BLaER1 treated with 17β-estradiol and CSF1 and Interleukin-3, amounts not matched to agents 10 nM and 100 nM (cell line): Measurements from ENCODE around the gene MCF2L.

Experiments used
- H3K27ac ChIP-seq, 11 experiments: shearing (Covaris generic); formaldehyde crosslinking; 2 replicates each; pipeline ENCODE4 v1.8.1; 2022
- H3K27me3 ChIP-seq, 11 experiments: shearing (Covaris generic); formaldehyde crosslinking; 2 replicates each; pipeline ENCODE4 v1.8.1; 2022
- H3K36me3 ChIP-seq, 11 experiments: shearing (Covaris generic); formaldehyde crosslinking; 2 replicates each; pipeline ENCODE4 v1.8.1; 2022
- H3K4me1 ChIP-seq, 10 experiments: shearing (Covaris generic); formaldehyde crosslinking; 2 replicates each; pipeline ENCODE4 v1.8.1; 2022
- H3K4me2 ChIP-seq, 11 experiments: shearing (Covaris generic); formaldehyde crosslinking; 2 replicates each; pipeline ENCODE4 v1.8.1; 2022
- H3K4me3 ChIP-seq, 10 experiments: shearing (Covaris generic); formaldehyde crosslinking; 2 replicates each; pipeline ENCODE4 v1.8.1; 2022
- H3K9ac ChIP-seq, 11 experiments: shearing (Covaris generic); formaldehyde crosslinking; 2 replicates each; pipeline ENCODE4 v1.8.1; 2022
- H3K9me3 ChIP-seq, 11 experiments: shearing (Covaris generic); formaldehyde crosslinking; replicated peaks in 1 of 11; 2 replicates each; pipeline ENCODE4 v1.8.1; 2022
- H4K20me1 ChIP-seq, 11 experiments: shearing (Covaris generic); formaldehyde crosslinking; 2 replicates each; pipeline ENCODE4 v1.8.1; 2022
- Cebpa-rat ChIP-seq, 11 experiments: shearing (Covaris generic); IDR thresholded peaks; 2 replicates each; pipeline ENCODE4 v1.8.1; 2022

The MCF2L gene

DNA sequence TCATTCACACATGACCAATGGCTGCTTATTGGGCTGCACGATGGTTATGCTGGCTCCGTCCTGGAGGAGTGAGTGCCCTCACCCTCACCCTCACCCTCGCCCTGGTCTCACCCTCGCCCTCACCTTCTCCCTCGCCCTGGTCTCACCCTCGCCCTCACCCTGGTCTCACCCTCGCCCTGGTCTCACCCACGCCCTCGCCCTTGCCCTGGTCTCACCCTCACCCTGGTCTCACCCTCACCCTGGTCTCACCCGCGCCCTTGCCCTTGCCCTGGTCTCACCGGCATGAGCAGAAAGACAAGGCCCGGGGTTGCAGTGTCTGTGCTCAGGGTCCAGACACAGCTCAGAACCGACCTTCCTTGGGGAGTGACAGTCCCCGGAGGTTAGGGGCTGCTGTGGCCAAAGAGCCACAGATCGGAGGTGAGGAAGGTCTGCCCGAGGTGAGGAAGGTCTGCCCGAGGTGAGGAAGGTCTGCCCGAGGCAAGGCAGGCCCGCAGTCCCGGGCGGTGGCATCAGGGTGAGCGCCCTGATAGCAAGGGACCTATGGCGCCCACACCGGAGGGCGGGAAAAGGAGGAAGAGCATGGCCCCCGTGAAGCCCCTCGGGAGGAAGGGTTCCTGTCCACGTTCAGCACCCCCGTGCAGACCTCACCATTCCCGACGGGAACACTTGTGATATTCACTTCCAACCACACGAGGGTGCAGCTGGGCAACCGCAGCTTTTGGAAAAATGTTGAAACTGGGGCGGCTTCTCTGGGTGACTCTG lies 65.6 kb downstream of the MCF2L start:
- Histone ChIP-seq H3K4me2 (no peak overlapping the region), H3K9me3 (peaks cover 0 to 11% (median 0%) of the 10 kb centered on the region in 11 experiments; a peak in 6 of 22 replicates), H3K4me1 (peaks cover 0 to 6% (median 0%) of the 10 kb centered on the region in 10 experiments; a peak in 3 of 20 replicates), H3K36me3 (no peaks in the 10 kb centered on the region), H3K9ac (no peak overlapping the region), H3K27me3 (no peaks in the 10 kb centered on the region; a peak in 1 of 22 replicates), H4K20me1 (no peaks in the 10 kb centered on the region; a peak in 2 of 22 replicates), H3K27ac (no peak overlapping the region), H3K4me3 (no peak overlapping the region)
- TF ChIP-seq Cebpa-rat (IDR thresholded peaks at IDR 0.05): no peak

- Histone ChIP-seq H3K9me3 (peaks cover 0 to 11% (median 0%) of the 10 kb centered on the region in 11 experiments; a peak in 6 of 22 replicates), H3K9ac (no peak overlapping the region), H3K36me3 (no peaks in the 10 kb centered on the region), H3K4me1 (peaks cover 0 to 6% (median 0%) of the 10 kb centered on the region in 10 experiments; a peak in 3 of 20 replicates), H3K4me3 (no peak overlapping the region), H4K20me1 (no peaks in the 10 kb centered on the region; a peak in 2 of 22 replicates), H3K27me3 (no peaks in the 10 kb centered on the region; a peak in 1 of 22 replicates), H3K27ac (no peak overlapping the region), H3K4me2 (peak overlapping the region in 3 of 11 experiments; percentile 15 to 31 (median 18); a peak in 4 of 22 replicates)
- TF ChIP-seq Cebpa-rat (IDR thresholded peaks at IDR 0.05): no peak
These were observed 66.3 kb downstream of the MCF2L start for GRCh38 chr13:113035213-113035800.

DNA sequence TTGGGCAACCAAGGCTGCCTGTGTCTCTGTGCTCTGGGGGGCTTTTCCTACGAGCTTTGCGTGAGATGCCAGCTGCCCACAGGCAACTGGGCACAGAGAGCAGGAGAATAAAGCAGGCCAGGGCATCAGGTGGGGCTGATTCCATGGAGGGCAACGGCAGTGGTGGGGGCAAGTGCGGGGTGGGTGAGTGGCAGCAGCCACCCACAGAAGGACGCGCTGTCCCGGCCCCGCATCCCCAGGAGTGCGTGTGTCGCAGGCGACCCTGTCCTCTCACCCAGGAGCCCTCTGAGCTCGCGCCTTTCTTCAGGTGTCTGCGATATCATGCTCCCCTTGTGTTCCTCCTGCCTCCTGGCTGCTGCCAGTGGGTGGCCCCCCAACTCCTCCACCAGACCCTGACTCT lies 67.4 kb downstream of the MCF2L start:
- Histone ChIP-seq H3K27me3 (no peaks in the 10 kb centered on the region), H3K4me2 (no peak overlapping the region), H3K4me1 (peaks cover 0 to 6% (median 0%) of the 10 kb centered on the region in 10 experiments; a peak in 3 of 20 replicates), H3K9ac (no peak overlapping the region), H3K9me3 (peaks cover 0 to 11% (median 0%) of the 10 kb centered on the region in 11 experiments; a peak in 6 of 22 replicates), H3K36me3 (no peaks in the 10 kb centered on the region), H4K20me1 (no peaks in the 10 kb centered on the region; a peak in 2 of 22 replicates), H3K4me3 (no peak overlapping the region), H3K27ac (no peak overlapping the region)
- no peak for TF ChIP-seq Cebpa-rat (IDR thresholded peaks at IDR 0.05)

GRCh38 chr13:113040031-113040430 lies 71.0 kb downstream of the MCF2L start:
- H3K4me2 ChIP-seq: no peak overlapping the region
- H4K20me1 ChIP-seq: no peaks in the 10 kb centered on the region
- no peak overlapping the region for H3K27ac ChIP-seq
- no peak overlapping the region for H3K4me3 ChIP-seq
- no peak overlapping the region for H3K9ac ChIP-seq
- H3K4me1 ChIP-seq: peaks cover under 1 to 11% (median 3%) of the 10 kb centered on the region in 10 experiments; a peak in 19 of 20 replicates
- H3K9me3 ChIP-seq: no peaks in the 10 kb centered on the region
- H3K27me3 ChIP-seq: no peaks in the 10 kb centered on the region
- no peak for TF ChIP-seq Cebpa-rat (IDR thresholded peaks at IDR 0.05)
- no peaks in the 10 kb centered on the region for H3K36me3 ChIP-seq

DNA sequence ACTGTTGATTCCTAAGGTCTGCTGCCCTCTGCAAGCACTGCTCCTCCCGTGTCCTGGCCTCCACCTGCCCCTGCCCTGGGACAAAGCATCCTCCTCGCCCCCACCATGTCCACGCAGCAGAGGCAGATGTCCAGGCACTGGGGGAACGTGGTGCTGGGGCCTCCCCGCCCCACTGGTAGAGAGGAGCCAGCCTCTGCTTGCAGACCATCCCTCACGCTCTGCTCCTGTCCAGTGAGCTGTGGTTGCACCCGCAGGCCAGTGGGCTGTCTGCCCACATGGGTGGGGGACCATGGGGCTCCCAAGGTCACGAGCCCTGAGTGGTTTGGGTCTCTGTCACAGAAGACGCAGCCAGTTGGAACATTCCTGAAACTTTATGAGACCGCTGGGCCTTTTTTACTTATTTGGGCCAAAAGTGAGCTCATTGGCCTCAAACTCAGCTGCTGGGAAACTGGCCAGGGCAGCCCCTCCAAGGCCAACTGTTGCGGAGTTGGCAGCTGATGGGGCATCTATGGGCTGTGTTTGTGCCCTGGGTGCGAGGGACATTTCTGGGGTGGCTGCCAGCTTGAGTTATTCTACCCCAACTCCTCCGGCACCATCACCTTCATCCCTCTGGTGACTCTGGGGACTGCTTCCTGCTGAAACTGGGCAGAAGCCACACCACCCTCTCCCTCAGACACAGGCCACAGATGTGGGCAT lies 71.7 kb downstream of the MCF2L start:
- no peaks in the 10 kb centered on the region for H3K9me3 ChIP-seq
- H3K27me3 ChIP-seq: no peaks in the 10 kb centered on the region
- peaks cover 7 to 13% (median 10%) of the 10 kb centered on the region in 10 experiments for H3K4me1 ChIP-seq
- no peak overlapping the region for H3K27ac ChIP-seq
- no peak overlapping the region for H3K9ac ChIP-seq
- H3K4me2 ChIP-seq: no peak overlapping the region
- no peak for TF ChIP-seq Cebpa-rat (IDR thresholded peaks at IDR 0.05)
- no peaks in the 10 kb centered on the region for H3K36me3 ChIP-seq
- no peaks in the 10 kb centered on the region; a peak in 1 of 22 replicates for H4K20me1 ChIP-seq
- no peak overlapping the region for H3K4me3 ChIP-seq

DNA sequence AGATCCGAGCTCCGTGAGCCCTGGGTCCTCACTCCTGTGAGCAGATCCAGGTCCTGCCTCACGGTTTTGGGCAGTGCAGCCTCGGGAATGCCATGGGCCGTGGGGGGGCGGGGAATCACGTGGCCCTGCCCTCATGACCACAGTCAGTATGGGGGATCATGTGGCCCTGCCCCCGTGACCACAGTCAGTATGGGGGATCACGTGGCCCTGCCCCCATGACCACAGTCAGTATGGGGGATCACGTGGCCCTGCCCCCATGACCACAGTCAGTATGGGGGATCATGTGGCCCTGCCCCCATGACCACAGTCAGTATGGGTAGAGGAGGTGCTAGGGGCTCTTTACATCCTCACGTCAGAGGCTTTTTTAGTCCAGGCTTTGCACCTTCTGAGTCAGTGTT lies 72.3 kb downstream of the MCF2L start:
- TF ChIP-seq Cebpa-rat (IDR thresholded peaks at IDR 0.05): no peak

GRCh38 chr13:113041896-113042295 lies 72.9 kb downstream of the MCF2L start:
- H3K9me3 ChIP-seq: no peaks in the 10 kb centered on the region
- H4K20me1 ChIP-seq: peaks cover 0 to 5% (median 0%) of the 10 kb centered on the region in 11 experiments; a peak in 1 of 22 replicates
- H3K4me2 ChIP-seq: no peak overlapping the region
- no peak overlapping the region for H3K4me3 ChIP-seq
- no peak for TF ChIP-seq Cebpa-rat (IDR thresholded peaks at IDR 0.05)
- no peak overlapping the region for H3K9ac ChIP-seq
- H3K4me1 ChIP-seq: peaks cover 9 to 18% (median 15%) of the 10 kb centered on the region in 10 experiments
- H3K27me3 ChIP-seq: no peaks in the 10 kb centered on the region
- H3K36me3 ChIP-seq: no peaks in the 10 kb centered on the region
- H3K27ac ChIP-seq: no peak overlapping the region

More for the DNA sequence above, 72.3 kb downstream of the MCF2L start:
- H3K4me1 ChIP-seq: peaks cover 9 to 18% (median 15%) of the 10 kb centered on the region in 10 experiments
- no peaks in the 10 kb centered on the region for H3K27me3 ChIP-seq
- H3K4me2 ChIP-seq: no peak overlapping the region
- no peaks in the 10 kb centered on the region; a peak in 1 of 22 replicates for H4K20me1 ChIP-seq
- H3K9me3 ChIP-seq: no peaks in the 10 kb centered on the region
- H3K27ac ChIP-seq: no peak overlapping the region
- no peak overlapping the region for H3K9ac ChIP-seq
- no peaks in the 10 kb centered on the region for H3K36me3 ChIP-seq
- no peak overlapping the region for H3K4me3 ChIP-seq

DNA sequence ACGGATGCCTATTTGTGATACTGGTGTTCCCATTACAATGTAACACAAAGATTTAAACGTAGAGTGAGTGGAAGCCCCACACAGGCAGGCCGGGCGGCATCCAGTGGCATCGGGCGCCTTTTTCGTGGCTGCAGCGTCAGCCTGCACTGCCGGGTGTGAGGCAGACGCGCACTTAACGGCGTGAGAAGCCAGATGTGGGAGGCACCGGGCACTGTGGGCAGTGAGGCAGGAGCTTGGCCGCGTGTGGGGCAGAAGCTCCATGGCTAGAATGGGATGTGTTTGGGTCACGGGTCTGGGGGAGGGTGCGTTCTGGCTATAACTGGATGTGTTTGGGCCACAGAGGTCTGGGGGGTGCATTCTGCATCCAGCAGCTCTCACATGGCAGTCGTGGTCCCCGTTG lies 73.4 kb downstream of the MCF2L start:
- H3K4me2 ChIP-seq: no peak overlapping the region
- H3K4me1 ChIP-seq: peaks cover 9 to 18% (median 15%) of the 10 kb centered on the region in 10 experiments
- H4K20me1 ChIP-seq: peaks cover 0 to 5% (median 0%) of the 10 kb centered on the region in 11 experiments; a peak in 1 of 22 replicates
- H3K4me3 ChIP-seq: no peak overlapping the region
- H3K9me3 ChIP-seq: no peaks in the 10 kb centered on the region
- TF ChIP-seq Cebpa-rat (IDR thresholded peaks at IDR 0.05): no peak
- H3K27me3 ChIP-seq: no peaks in the 10 kb centered on the region
- H3K27ac ChIP-seq: no peak overlapping the region
- no peak overlapping the region for H3K9ac ChIP-seq
- no peaks in the 10 kb centered on the region for H3K36me3 ChIP-seq
